GM19239 (cell line): ENCODE measurements around the gene NPPA.
"Not testable (repeated sequence)": the region's sequence is repeated elsewhere in the genome, so short reads cannot be mapped to it uniquely, and the experiment has no call there.

Source experiments
- DNase-seq: peaks from one replicate; pipeline ENCODE4 v3.0.0; 2011; ENCODE audit warnings: low spot score; ENCODE audit not compliant: insufficient read length
- FAIRE-seq: peaks from 2 replicates; lab custom pipeline; 2011; peaks lifted over from hg19 to GRCh38; lab: Jason Lieb, UNC

NPPA gene

DNA sequence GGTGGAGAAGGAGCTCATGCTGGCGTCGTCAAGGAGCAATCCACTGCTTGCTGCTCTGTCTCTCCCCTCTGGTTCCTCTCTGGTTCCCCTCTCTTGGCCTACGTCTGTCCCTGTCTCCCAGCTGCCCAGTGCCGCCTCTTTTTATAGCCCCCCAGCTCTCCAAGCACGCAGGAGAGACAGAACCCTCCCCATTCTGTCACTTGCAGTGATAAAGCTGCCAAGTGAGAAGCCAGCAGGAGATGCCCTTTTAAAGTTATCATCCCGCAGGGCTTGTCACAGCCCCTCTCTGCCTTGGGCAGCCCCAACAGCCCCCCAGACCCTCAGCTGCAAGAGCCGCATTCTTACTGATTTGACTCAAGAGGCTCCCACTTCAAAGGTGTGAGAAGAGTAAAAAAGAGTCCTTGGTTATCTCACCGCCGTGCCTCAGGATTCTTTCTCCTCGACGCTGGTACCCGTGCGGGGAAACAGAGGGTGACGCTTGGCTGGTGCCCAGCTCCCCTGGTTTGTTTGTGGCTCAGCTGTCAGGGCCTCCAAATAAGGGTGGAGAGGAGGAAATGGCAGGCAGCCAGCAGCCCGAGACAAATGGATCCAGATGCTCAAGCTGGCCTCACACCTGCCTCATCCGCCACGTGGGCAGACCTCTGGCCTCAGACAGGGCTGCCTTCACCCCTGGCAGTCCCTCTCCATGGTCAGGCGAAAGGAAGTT is at the start of gene NPPA:
NPPA (minus strand) TSS at position 117 of the 706 bp plus-strand sequence; CDS start at position 18, 99 bp downstream.
- FAIRE-seq (no peak), DNase-seq (no peak)

DNA sequence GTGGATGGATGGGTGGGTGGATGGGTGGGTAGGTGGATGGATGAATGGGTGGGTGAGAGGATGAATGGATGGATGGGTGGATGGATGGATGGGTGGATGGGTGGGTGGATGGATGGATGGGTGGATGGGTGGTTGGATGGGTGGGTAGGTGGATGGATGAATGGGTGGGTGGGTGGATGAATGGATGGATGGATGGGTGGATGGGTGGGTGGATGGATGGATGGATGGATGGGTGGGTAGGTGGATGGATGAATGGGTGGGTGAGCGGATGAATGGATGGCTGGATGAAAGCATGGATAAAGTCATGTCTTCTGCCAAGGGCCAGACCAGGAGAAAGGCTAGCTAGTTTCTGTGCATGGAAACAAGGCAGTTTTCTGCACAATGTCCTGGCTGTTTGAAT is 46.9 kb upstream of the NPPA start:
- DNase-seq, FAIRE-seq: not testable (repeated sequence)

- peak; percentile 90 for FAIRE-seq
Observed at GRCh38 chr1:11893907-11894251, 46.3 kb upstream of the NPPA start.

DNA sequence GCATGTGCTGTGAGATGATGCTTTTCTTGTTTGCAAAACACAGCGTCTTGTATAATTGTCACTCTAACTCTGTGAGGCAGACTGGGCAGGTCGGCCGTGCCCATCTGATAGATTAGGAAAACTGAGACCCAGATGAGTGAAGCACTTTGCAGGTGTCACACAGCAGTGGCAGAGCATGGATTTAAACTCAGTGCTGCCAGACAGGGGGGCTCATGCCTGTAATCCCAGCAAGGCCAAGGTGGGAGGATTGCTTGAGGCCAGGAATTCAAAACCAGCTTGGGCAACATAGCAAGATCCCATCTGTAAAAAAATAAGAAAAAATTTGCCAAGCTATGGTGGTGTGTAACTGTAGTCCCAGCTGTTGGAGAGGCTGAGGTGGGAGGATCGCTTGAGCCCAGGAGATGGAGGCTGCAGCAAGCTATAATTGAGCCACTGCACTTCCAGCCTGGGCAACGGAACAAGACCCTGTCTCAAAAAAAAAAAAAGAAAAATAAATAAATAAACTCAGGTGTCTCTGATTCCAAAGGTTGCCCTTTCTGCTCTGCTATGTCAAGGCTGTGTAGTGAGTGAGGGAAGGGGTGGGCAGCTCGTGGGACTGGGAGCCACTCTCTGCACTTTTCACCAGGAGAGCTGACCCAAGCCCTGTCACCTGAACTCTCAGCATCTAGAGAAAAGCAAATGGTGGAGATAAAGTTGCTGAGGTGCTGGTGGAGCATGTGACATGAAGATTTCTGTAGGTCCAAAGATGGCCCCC is 44.0 kb upstream of the NPPA start:
- DNase-seq (no peak), FAIRE-seq (no peak)

More at GRCh38 chr1:11893907-11894251, 46.3 kb upstream of the NPPA start:
- peak; percentile 94 for DNase-seq

- DNase-seq, result no peak
- FAIRE-seq, result no peak
Observed at GRCh38 chr1:11888877-11889208, 41.3 kb upstream of the NPPA start.

- DNase-seq (no peak), FAIRE-seq (no peak)
Observed at GRCh38 chr1:11888206-11888876, 40.8 kb upstream of the NPPA start.

DNA sequence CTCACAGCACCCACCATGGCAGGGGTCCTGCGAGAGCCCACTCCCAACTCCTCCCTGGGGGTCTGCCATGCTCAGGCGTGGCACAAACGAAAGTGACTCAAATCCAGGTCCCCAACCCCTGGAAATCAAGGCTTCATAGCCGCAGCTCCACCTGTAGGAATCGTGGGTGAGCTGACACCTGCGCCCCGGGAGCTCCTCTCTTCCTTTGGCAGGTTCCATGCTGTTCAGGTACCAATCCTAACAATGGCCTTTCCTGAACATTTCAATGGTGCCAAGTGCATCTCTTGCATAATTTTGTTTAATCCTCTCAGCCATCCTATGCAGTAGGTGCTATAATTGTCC is 40.1 kb upstream of the NPPA start:
- no peak for DNase-seq
- FAIRE-seq, result no peak

DNA sequence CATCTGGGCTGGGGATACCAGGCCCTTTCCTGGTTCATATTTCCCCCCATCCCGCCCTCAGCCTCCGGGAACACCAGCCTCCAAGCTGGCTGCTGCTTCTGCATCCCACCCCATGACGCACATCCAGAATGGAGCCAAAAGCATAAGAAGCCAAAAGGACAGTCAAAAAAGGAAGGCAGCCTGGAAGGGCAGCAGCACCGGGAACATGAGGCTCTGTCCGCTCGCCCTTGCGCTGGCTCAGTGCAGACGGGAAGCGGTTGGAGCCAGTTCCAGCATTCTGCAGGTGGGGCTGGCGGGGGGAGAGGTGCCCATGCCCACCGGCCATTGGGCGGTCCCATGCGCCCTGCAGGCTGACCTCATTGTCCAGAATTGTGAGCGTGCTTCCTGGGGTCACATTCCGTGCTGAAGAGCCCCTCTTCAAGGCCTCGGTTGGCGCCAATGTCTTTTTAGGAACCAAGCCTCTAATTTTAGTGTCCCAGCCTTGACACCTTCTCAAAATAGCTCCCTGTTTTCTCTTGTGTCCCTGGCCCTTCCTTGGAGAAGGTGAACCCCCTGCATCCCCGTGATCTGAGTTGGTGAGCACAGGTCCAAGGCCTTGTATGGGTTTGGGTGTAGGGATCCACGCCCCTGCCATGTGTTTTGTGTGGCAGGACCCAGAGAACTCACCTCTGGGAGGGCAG is 39.5 kb upstream of the NPPA start:
- FAIRE-seq (no peak), DNase-seq (no peak)

GRCh38 chr1:11885916-11886315 is 38.3 kb upstream of the NPPA start:
- FAIRE-seq (no peak), DNase-seq (no peak)

DNA sequence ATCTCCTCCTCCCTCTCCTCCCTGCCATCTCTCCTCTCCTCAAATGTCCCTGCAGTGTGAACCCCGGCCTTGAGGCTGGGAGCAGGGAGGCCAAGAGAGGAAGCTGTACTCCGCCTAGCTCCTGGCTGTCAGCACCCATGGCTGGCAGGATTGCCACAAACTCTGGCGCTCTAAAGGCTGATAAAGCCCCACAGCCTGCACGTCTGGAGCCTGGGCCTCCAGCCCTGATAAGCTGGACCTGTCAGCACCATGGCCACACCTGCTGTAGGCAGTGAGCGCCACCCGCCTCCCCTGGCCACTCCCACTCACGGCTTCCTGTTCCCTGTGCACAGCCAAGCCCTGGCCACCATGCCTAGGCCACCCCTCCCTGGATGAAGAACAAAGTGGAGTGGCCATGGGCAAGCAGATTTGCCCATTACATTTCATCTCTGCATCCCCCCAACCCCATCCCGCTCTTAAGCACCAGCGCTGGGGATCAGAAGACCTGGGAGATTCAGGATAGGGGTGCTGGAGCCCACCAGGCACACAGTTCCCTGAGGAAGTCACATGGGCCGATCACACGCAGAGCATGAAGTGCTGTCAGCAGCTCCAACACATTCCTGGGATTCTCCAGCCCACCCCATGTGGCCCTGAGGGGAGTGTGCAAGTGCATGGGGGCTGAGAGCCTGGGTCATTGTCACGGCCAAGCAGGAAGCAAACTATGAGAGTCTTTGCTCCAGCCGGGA is 35.4 kb upstream of the NPPA start:
- FAIRE-seq, result no peak
- no peak for DNase-seq

DNA sequence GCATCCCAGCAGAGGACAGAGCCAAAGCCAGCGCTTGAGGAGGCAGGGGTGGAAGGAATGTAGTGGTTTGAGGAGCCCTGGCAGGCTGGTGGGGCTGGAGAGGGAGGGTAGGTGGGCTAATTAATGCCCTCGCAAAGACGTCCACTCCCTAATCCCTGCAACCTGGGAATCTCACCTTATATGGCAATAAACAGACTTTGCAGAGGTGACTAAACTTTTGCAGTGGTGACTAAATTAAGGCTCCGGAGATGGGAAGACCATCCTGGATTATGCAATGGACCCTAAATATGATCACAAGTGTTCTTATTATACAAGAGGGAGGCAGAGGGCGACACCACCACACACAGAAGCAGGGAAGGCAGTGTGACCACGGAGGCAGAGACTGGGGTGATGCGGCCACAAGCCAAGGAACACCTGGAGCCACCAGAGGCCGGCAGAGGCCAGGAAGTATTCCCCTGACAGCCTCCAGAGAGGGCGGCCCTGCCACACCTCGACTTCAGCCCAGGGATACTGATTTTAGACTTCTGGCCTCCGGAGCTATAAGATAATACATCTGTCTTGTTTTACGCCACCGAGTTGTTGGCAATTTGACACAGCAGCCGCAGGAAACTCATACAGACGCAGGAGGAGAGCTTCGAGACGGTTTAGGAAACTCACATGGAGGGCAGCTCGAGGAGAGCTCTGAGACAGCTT is 34.3 kb upstream of the NPPA start:
- DNase-seq, result no peak
- FAIRE-seq, result no peak

DNA sequence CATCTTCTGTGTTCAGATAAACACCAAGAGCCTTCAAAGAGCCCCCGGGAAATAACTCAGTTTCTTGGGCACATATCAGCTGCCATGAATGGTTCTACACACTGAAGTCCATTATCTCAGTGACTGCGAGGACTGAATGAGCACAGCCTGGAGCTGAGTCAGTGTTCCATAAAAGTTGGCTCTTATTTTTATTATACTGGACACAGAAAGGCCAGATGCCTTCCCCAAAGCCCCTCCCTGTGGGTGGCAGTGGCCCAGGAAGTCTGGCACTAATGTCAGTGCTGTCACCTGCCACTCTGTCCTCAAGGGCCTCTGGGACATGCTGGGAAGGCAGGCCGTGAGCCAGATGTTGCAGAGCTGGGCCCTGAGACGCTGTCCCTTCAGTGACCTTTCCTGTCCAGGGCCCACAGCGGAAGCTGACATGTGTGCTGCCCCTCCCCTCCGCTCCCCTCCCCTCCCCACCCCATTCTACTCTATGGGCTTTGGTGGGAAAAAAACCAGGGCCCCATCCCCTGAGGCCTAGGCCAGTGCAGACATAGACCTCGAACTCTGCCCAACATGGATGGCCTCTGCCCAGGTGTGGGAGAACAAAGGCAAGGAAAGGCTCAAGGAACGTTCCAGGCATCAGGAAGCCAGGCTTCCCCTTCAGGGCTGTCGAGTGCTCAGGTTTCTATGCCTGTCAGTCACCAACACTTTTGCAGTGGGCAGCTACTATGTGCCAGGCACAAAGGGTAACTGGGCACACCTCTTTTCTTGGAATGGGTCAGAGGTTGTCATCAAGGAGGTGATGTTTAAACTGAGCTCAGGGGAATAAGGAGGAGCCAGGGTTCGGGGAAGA is 33.5 kb upstream of the NPPA start:
- DNase-seq (no peak), FAIRE-seq (no peak)

DNA sequence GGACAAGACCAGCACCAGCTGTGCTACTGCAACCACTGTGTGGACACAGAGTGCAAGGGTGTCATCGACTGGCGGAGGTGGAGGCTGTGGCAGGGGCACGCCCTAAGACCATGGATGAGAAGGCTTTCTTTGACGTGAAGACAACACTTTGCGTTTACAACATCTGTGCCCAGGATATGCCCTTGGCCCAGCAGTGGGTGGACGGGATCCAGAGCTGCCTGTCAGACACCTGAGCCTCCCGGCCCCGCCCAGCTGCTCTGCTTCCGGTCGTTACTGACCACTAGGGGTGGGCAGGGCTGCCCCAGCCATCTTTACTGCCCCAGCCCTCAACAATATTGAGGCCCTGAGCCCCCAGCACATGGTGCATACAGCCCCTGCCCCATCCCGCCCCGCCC is 32.6 kb upstream of the NPPA start:
- FAIRE-seq, result no peak
- no peak for DNase-seq

- DNase-seq, result no peak
- FAIRE-seq, result no peak
Observed at GRCh38 chr1:11879311-11880180, 32.0 kb upstream of the NPPA start.

- no peak for DNase-seq
- no peak for FAIRE-seq
Observed at GRCh38 chr1:11878891-11879190, 31.3 kb upstream of the NPPA start.

- DNase-seq (no peak), FAIRE-seq (no peak)
Observed at GRCh38 chr1:11878081-11878890, 30.7 kb upstream of the NPPA start.

- DNase-seq, result no peak
- no peak for FAIRE-seq
Observed at GRCh38 chr1:11877074-11877473, 29.5 kb upstream of the NPPA start.
